SK-N-SH (cell line): ENCODE data around the gene CCN6. TPM values are rescaled to one million over a fixed set of nuclear protein-coding genes. Genes with fewer than 3 reads are reported as not detected.

Experiments used
- CTCF ChIA-PET: fragments of 300-600, 350-600 bp; formaldehyde crosslinking; extraction: SDS; loops from one replicate; lab custom pipeline; 2021; lab: Yijun Ruan, JAX
- POLR2A ChIA-PET: fragments of 350-600 bp; sonication (Branson Sonifier 250); formaldehyde crosslinking; extraction: SDS; loops from one replicate; lab custom pipeline; 2020; ENCODE audit warnings: antibody characterized with exemption, inconsistent platforms; lab: Yijun Ruan, JAX
- DNase-seq: peaks from one replicate; pipeline ENCODE4 v3.0.0; 2012
- H2AFZ ChIP-seq: fragments of 200-600 bp; sonication (generic); 2 replicates; pipeline ENCODE4 v1.8.1; 2016; ENCODE audit warnings: antibody characterized with exemption, mild to moderate bottlenecking, low read depth
- H3F3A ChIP-seq: fragments of 200-600 bp; sonication (generic); replicated peaks from 2 replicates; pipeline ENCODE3; 2016; ENCODE audit warnings: antibody characterized with exemption, mild to moderate bottlenecking; ENCODE audit not compliant: insufficient read depth
- H3K27ac ChIP-seq, 2 experiments: fragments of 200-500 bp in 1 of 2; fragments of 200-600 bp in 1 of 2; sonication (Bioruptor generic) in 1 of 2; sonication (generic), shearing (Covaris generic) in 1 of 2; 2 replicates each; pipeline versions ENCODE4 v1.5.1 to v1.6.1; 2014 to 2016; ENCODE audit warnings: low read depth in 2 of 2, inconsistent platforms in 1 of 2, low read length in 1 of 2, mild to moderate bottlenecking in 1 of 2, mixed read lengths in 1 of 2
- H3K27me3 ChIP-seq: fragments of 200-600 bp; sonication (generic), shearing (Covaris generic); 2 replicates; pipeline ENCODE4 v1.6.1; 2016; ENCODE audit warnings: mixed run types; ENCODE audit not compliant: insufficient read depth
- H3K36me3 ChIP-seq, 2 experiments: fragments of 200-500 bp in 1 of 2; fragments of 200-600 bp in 1 of 2; sonication (Bioruptor generic) in 1 of 2; sonication (generic) in 1 of 2; replicated peaks in 1 of 2; 2 replicates each; pipeline versions ENCODE3 to v1.5.1; 2014 to 2016; ENCODE audit warnings: low read length in 1 of 2, mild to moderate bottlenecking in 1 of 2; ENCODE audit not compliant: insufficient read depth in 2 of 2, control insufficient read depth in 1 of 2
- H3K4me1 ChIP-seq, 2 experiments: fragments of 200-500 bp in 1 of 2; fragments of 200-600 bp in 1 of 2; sonication (Bioruptor generic) in 1 of 2; sonication (generic), shearing (Covaris generic) in 1 of 2; 2 replicates each; pipeline versions ENCODE4 v1.5.1 to v1.6.1; 2014 to 2016; ENCODE audit warnings: low read depth in 1 of 2, low read length in 1 of 2, mixed run types in 1 of 2; ENCODE audit not compliant: insufficient read depth in 2 of 2, control insufficient read depth in 1 of 2
- H3K4me2 ChIP-seq: fragments of 200-600 bp; sonication (generic), shearing (Covaris generic); 2 replicates; pipeline ENCODE4 v1.6.1; 2017; ENCODE audit warnings: mixed run types
- H3K4me3 ChIP-seq, 2 experiments: fragments of 200-500 bp in 1 of 2; fragments of 200-600 bp in 1 of 2; sonication (Bioruptor generic) in 1 of 2; sonication (generic), shearing (Covaris generic) in 1 of 2; 2 replicates each; pipeline versions ENCODE4 v1.5.1 to v1.8.1; 2014 to 2016; ENCODE audit warnings: low read depth in 2 of 2, inconsistent platforms in 1 of 2, low read length in 1 of 2, mild to moderate bottlenecking in 1 of 2, mixed read lengths in 1 of 2, moderate library complexity in 1 of 2
- H3K79me2 ChIP-seq: fragments of 200-600 bp; sonication (generic); 2 replicates; pipeline ENCODE4 v1.8.1; 2017; ENCODE audit warnings: mild to moderate bottlenecking; ENCODE audit not compliant: insufficient read depth
- H3K9ac ChIP-seq: fragments of 200-600 bp; sonication (generic); 2 replicates; pipeline ENCODE4 v1.6.1; 2017; ENCODE audit warnings: mixed run types
- H3K9me2 ChIP-seq: fragments of 200-600 bp; sonication (generic); 2 replicates; pipeline ENCODE4 v1.6.1; 2017; ENCODE audit warnings: mixed run types
- H3K9me3 ChIP-seq: fragments of 200-600 bp; sonication (generic); 2 replicates; pipeline ENCODE4 v1.6.1; 2017; ENCODE audit warnings: mixed run types, mild to moderate bottlenecking, moderate library complexity
- H4K20me1 ChIP-seq: fragments of 200-600 bp; sonication (generic); 2 replicates; pipeline ENCODE4 v1.6.1; 2017; ENCODE audit warnings: mild to moderate bottlenecking, mixed run types; ENCODE audit not compliant: insufficient read depth
- CHD2 ChIP-seq: fragments of 150-350 bp; IDR thresholded peaks from 2 replicates; pipeline ENCODE4 v1.6.1; 2018; ENCODE audit warnings: low read length; ENCODE audit not compliant: partially characterized antibody
- FOSL2 ChIP-seq: IDR thresholded peaks from 2 replicates; pipeline ENCODE4 v1.4.0; 2012; ENCODE audit warnings: low read depth, mild to moderate bottlenecking, moderate library complexity, borderline replicate concordance
- FOXJ3 ChIP-seq: sonication (generic); formaldehyde crosslinking; IDR thresholded peaks from 2 replicates; pipeline ENCODE4 v1.5.1; 2020; ENCODE audit warnings: mild to moderate bottlenecking, missing genetic modification reagents
- GATA2 ChIP-seq: sonication (generic); formaldehyde crosslinking; IDR thresholded peaks from 2 replicates; pipeline ENCODE4 v1.5.0; 2020; ENCODE audit warnings: mild to moderate bottlenecking, missing genetic modification reagents
- MXI1 ChIP-seq: IDR thresholded peaks from 2 replicates; pipeline ENCODE4 v1.6.1; 2012; ENCODE audit warnings: mild to moderate bottlenecking, low read depth, low read length, improper control_type of control experiment
- NRF1 ChIP-seq: IDR thresholded peaks from 2 replicates; pipeline ENCODE4 v1.6.1; 2012; ENCODE audit warnings: low read depth, mild to moderate bottlenecking, low read length
- POLR2AphosphoS5 ChIP-seq: IDR thresholded peaks from 2 replicates; pipeline ENCODE4 v1.6.1; 2012; ENCODE audit warnings: low read depth, low read length
- RAD21 ChIP-seq: IDR thresholded peaks from 2 replicates; pipeline ENCODE4 v1.6.1; 2012; ENCODE audit warnings: mild to moderate bottlenecking, low read length
- RFX5 ChIP-seq: IDR thresholded peaks from 2 replicates; pipeline ENCODE4 v1.6.1; 2012; ENCODE audit warnings: mild to moderate bottlenecking, improper control_type of control experiment, low read length
- SIN3A ChIP-seq: IDR thresholded peaks from 2 replicates; pipeline ENCODE4 v1.6.1; 2012; ENCODE audit warnings: low read depth, mild to moderate bottlenecking, low read length, moderate library complexity, borderline replicate concordance
- SMC3 ChIP-seq: IDR thresholded peaks from 2 replicates; pipeline ENCODE4 v1.6.1; 2012; ENCODE audit warnings: low read depth, low read length, improper control_type of control experiment
- USF2 ChIP-seq: fragments of 150-350 bp; IDR thresholded peaks from 2 replicates; pipeline ENCODE4 v1.6.1; 2017; ENCODE audit warnings: antibody characterized with exemption, low read length, low read depth, borderline replicate concordance
- YY1 ChIP-seq: IDR thresholded peaks from 2 replicates; pipeline ENCODE4 v1.4.0; 2012; ENCODE audit warnings: low read depth, mild to moderate bottlenecking
- WGBS: methylation state at CpG from one replicate; pipeline ENCODE4 v1.1.6; 2017; ENCODE audit warnings: low lambda C conversion rate; 5-methylcytosine and 5-hydroxymethylcytosine counted together
- polyA plus RNA-seq, 3 experiments: library from polyadenylated mRNA; depleted of rRNA; stranded (reverse); fragments of >200 nt; gene quantifications; 2 replicates each; pipeline ENCODE4 v1.2.3, GENCODE V29; 2012
- TF ChIP-seq, protein P1 (sequence below): fragments of 150-350 bp; IDR thresholded peaks from 2 replicates; pipeline ENCODE4 v1.6.1; 2016; ENCODE audit warnings: mild to moderate bottlenecking, low read depth, low read length
- TF ChIP-seq, protein P2 (sequence below): IDR thresholded peaks from 2 replicates; pipeline ENCODE4; 2012

The CCN6 gene
- polyA plus RNA-seq, 1 of the 3 experiments (the other 2 are of a cell fraction): not detected

- Histone ChIP-seq H3K36me3 (no peaks in the 10 kb centered on the region), H3K4me2 (no peak overlapping the region), H3K9me3 (no peaks in the 10 kb centered on the region), H2AFZ (0 out of 2 replicates have a peak overlapping the region, but pooled peaks have one; percentile 49), H3F3A (peaks cover 36% of the 10 kb centered on the region), H4K20me1 (no peaks in the 10 kb centered on the region), H3K27ac (peak overlapping the region in 1 of 2 experiments; percentile 8; a peak in 1 of 4 replicates), H3K4me3 (no peak overlapping the region), H3K9ac (no peak overlapping the region), H3K79me2 (no peaks in the 10 kb centered on the region), H3K27me3 (no peaks in the 10 kb centered on the region), H3K9me2 (no peaks in the 10 kb centered on the region), H3K4me1 (peaks cover 6 to 27% of the 10 kb centered on the region in 2 experiments)
- no peak for DNase-seq
- TF ChIP-seq MXI1 (no peak), FOSL2 (no peak)
- ChIA-PET CTCF (interaction anchor here (0.9 to 6.1 kb wide), 14 partner anchors 13 to 782 kb away, joined by 3 to 65 read pairs (median 4); partner anchors contain the start of gene FYN), POLR2A (no interaction called here)
- WGBS: 31% methylated on average over 1 of the region's 1 CpG
Observed at GRCh38 chr6:112040956-112041355, 12.9 kb upstream of the CCN6 start.

DNA sequence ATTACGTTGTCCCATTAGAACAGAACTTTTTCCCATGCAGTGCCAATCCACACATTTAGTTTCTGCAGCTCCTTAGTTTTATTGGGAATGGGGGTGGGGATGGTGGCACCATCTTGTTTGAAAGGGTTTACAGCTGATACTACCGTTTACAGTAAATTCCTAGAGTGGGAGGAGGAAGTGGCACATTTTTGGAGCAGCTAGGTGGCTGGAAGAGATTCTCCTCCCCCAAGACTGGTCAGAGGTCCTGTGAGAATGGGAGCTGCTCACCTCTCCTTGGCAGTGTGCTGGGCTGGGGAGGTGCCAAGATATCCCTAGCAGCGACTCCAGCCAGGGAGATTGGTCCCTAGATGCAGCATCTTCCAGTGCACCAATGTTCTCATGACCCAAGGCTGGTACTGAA, 12.4 kb upstream of the CCN6 start:
- H3K36me3 ChIP-seq: no peaks in the 10 kb centered on the region
- no peaks in the 10 kb centered on the region for H3K79me2 ChIP-seq
- H3K9ac ChIP-seq: no peak overlapping the region
- no peaks in the 10 kb centered on the region for H4K20me1 ChIP-seq
- peak overlapping the region in 1 of 2 experiments; percentile 5; a peak in 1 of 4 replicates for H3K27ac ChIP-seq
- H3K4me1 ChIP-seq: peaks cover 6 to 27% of the 10 kb centered on the region in 2 experiments
- POLR2A ChIA-PET: interaction anchor here (0.6 kb wide), 1 partner anchor 559 kb away, joined by 4 read pairs; the partner anchor contains the start of gene REV3L
- 0 out of 2 replicates have a peak overlapping the region, but pooled peaks have one; percentile 49 for H2AFZ ChIP-seq
- H3K4me2 ChIP-seq: no peak overlapping the region
- no peaks in the 10 kb centered on the region for H3K9me2 ChIP-seq
- no peaks in the 10 kb centered on the region for H3K9me3 ChIP-seq
- no peaks in the 10 kb centered on the region for H3K27me3 ChIP-seq
- CTCF ChIA-PET: interaction anchor here (0.9 to 6.1 kb wide), 16 partner anchors 10 to 345 kb away, joined by 3 to 65 read pairs (median 4); partner anchors contain the start of genes CCN6 and FYN
- DNase-seq: no peak
- 93% methylated on average over 2 of the region's 3 CpGs for WGBS
- TF ChIP-seq FOSL2 (no peak), RAD21 (no peak), NRF1 (no peak)
- H3F3A ChIP-seq: peaks cover 32% of the 10 kb centered on the region
- no peak overlapping the region for H3K4me3 ChIP-seq

DNA sequence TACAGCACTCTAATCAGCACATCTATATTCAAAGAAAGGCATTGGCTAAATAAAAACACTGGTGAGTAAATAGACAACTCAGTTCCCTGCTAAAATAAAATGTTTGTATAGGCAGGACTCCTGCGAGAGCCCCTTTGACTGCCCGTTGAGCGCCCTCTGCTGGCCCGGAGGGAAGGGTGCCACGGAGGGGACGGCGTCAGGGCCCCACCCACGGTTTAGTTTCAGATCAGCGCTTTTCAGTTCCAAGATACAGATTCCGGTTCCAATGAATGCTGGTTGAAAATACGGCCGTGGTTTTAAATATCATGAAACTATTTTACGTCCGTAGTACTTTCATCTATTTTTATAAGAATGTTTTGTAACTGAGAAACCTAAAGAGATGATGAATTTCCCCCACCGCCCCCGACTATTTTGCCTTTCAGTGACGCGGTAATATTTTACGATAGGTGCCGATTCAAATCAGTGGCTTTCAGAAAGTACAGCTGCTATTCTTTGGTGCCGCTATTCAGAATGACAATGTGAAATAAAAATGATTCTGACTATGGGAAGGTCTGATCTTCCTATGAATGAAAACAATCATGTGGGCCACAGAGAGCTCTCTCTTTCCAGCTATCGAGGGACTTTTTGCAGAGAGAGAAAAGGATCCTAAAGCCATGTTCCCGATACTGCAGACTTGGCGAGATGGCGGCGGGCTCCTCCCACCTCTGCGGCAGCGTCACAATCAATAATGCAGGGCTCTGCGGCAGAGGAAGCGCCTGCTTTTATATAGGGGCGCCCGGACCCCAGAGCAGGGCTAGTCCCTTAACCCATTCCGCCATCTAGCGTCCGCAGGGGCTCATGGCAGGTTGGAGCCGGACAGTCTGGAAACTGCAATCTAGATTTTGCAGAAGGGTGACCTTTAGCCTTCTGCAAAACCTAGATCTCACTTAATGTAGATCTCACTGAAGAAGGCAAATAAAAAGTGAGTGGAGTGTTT, 10.6 kb upstream of the CCN6 start:
- Histone ChIP-seq H3K4me2 (peak overlapping the region; percentile 69), H4K20me1 (no peaks in the 10 kb centered on the region), H3K27ac (peak overlapping the region; percentile 96), H2AFZ (peak overlapping the region; percentile 96), H3K36me3 (no peaks in the 10 kb centered on the region), H3K4me1 (peaks cover 6 to 17% of the 10 kb centered on the region in 2 experiments), H3F3A (peaks cover 23% of the 10 kb centered on the region), H3K9me3 (no peaks in the 10 kb centered on the region), H3K4me3 (peak overlapping the region; percentile 68 to 76), H3K9me2 (no peaks in the 10 kb centered on the region), H3K79me2 (no peaks in the 10 kb centered on the region), H3K27me3 (no peaks in the 10 kb centered on the region), H3K9ac (peak overlapping the region; percentile 89)
- WGBS: under 1% methylated on average over 36 of the region's 36 CpGs
- DNase-seq: peak; percentile 93
- CTCF ChIA-PET: interaction anchor here (0.6 to 6.1 kb wide), 66 partner anchors 8 to 1556 kb away, joined by 3 to 65 read pairs (median 4); partner anchors contain the start of gene CCN6
- POLR2A ChIA-PET: interaction anchor here (0.7 to 1.0 kb wide), 2 partner anchors 333 to 785 kb away, joined by 3 read pairs; no protein-coding TSS in a partner anchor
- no peak for TF ChIP-seq USF2
- TF ChIP-seq, protein P1, sequence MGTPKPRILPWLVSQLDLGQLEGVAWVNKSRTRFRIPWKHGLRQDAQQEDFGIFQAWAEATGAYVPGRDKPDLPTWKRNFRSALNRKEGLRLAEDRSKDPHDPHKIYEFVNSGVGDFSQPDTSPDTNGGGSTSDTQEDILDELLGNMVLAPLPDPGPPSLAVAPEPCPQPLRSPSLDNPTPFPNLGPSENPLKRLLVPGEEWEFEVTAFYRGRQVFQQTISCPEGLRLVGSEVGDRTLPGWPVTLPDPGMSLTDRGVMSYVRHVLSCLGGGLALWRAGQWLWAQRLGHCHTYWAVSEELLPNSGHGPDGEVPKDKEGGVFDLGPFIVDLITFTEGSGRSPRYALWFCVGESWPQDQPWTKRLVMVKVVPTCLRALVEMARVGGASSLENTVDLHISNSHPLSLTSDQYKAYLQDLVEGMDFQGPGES: no peak
- peak; percentile 77; the same call in 1 of the 2 replicates for TF ChIP-seq SIN3A
- peak; percentile 59 for TF ChIP-seq CHD2
- TF ChIP-seq GATA2 (CRISPR knock-in tag): no peak
- TF ChIP-seq RAD21: peak; percentile 97
- TF ChIP-seq POLR2AphosphoS5: peak; percentile 87
- TF ChIP-seq FOXJ3 (CRISPR knock-in tag): no peak
- TF ChIP-seq, protein P2, sequence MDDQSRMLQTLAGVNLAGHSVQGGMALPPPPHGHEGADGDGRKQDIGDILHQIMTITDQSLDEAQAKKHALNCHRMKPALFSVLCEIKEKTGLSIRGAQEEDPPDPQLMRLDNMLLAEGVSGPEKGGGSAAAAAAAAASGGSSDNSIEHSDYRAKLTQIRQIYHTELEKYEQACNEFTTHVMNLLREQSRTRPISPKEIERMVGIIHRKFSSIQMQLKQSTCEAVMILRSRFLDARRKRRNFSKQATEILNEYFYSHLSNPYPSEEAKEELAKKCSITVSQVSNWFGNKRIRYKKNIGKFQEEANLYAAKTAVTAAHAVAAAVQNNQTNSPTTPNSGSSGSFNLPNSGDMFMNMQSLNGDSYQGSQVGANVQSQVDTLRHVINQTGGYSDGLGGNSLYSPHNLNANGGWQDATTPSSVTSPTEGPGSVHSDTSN: peak; percentile 36; the same call in 1 of the 2 replicates
- TF ChIP-seq MXI1: peak; percentile 68
- peak; percentile 95 for TF ChIP-seq SMC3
- TF ChIP-seq RFX5: peak; percentile 73; the same call in 1 of the 2 replicates
- peak; percentile 83 for TF ChIP-seq YY1
